ENCODE measurements around the gene DNPEP. TPM values are rescaled to one million over a fixed set of nuclear protein-coding genes. Genes with fewer than 3 reads are reported as not detected.

Gene DNPEP
- total and polyA plus RNA-seq, 2 of the 8 experiments (the other 6 are each of a cell fraction or from before 2014, with no cell fraction given) = 59.8 to 109 TPM

DNA sequence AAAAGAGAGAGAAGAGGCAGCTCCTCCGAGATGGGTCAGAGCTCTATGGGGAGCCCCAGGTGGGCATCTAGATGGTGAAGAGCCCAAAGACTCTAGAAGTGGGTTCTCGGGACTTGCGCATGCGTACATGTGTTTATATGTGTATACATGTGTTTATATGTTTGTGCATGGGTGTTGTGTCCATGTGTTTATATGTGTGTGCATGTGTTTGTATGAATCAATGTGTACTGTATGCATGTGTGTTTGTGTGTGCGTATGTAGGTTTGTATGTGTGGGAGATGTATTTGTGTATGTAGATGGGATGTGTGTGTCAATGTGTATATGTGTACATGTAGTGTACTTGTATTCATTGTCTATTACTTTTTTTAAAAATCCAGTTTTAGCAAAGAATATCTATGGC, 25.6 kb downstream of the DNPEP start (continued):
- TF ChIP-seq CHD1 (IDR thresholded peaks at IDR 0.05; ENCODE audit: low read depth, low read length) (no peak), YY1 (IDR thresholded peaks at IDR 0.05; ENCODE audit: low read depth, low read length) (no peak)
- TF ChIP-seq, protein P1, sequence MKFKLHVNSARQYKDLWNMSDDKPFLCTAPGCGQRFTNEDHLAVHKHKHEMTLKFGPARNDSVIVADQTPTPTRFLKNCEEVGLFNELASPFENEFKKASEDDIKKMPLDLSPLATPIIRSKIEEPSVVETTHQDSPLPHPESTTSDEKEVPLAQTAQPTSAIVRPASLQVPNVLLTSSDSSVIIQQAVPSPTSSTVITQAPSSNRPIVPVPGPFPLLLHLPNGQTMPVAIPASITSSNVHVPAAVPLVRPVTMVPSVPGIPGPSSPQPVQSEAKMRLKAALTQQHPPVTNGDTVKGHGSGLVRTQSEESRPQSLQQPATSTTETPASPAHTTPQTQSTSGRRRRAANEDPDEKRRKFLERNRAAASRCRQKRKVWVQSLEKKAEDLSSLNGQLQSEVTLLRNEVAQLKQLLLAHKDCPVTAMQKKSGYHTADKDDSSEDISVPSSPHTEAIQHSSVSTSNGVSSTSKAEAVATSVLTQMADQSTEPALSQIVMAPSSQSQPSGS (IDR thresholded peaks at IDR 0.05; ENCODE audit: low read length) = no peak

Measured in H1 (cell line).